ENCODE measurements around the gene KNDC1. TPM values are rescaled to one million over a fixed set of nuclear protein-coding genes. Genes with fewer than 3 reads are reported as not detected.

Gene KNDC1
- total and polyA plus RNA-seq, 2 experiments from 2014 or later: 1.8 to 16.0 TPM

DNA sequence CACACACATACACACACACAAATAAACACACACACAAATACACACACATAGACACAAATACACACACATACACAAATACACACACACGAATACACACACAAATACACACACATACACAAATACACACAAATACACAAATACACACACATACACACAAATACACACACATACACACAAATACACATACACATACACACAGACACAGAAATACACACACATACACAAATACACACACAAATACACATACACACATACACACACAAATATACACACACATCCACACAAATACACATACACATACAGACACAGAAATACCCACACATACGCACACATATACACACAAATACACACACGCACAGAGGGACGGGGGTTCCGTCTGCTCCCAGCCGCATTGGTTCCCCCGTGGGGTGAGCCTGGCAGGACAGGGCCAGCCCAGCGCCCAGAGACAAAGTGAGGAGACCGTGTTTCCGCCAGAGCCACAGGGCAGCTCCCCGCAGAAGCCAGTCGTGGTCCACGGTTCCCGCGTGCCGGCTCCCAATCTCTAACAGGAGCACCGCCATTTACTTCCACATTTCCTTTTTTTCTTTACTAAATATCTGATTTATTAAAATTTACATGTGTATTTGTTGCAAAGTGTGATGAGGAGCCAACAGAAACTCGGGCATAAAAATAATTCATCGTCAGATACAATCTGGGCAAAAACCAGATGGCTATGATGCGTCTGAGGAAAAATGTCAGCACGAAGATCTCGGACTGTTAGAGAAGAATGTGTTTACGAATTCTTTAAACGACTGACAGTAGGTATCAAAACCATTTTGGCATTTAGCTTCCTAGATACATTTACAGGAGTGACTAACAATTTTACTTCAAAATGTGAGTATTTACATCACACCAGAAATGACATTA is 3.1 kb upstream of the KNDC1 start:
- H3K4me1 ChIP-seq (ENCODE audit: insufficient read depth): peaks cover 20% of the 10 kb centered on the region
- TF ChIP-seq ZNF331 (CRISPR knock-in tag; IDR thresholded peaks at IDR 0.05; ENCODE audit: low read depth) (no peak), POLR2AphosphoS5 (IDR thresholded peaks at IDR 0.05; ENCODE audit: low read depth) (no peak), ZNF462 (CRISPR knock-in tag; IDR thresholded peaks at IDR 0.05) (no peak), JUNB (IDR thresholded peaks at IDR 0.05; ENCODE audit: unreplicated experiment) (no peak), NANOG (IDR thresholded peaks at IDR 0.05; ENCODE audit: borderline replicate concordance) (no peak), ZNF114 (CRISPR knock-in tag; IDR thresholded peaks at IDR 0.05) (no peak), EZH2 (IDR thresholded peaks at IDR 0.05; ENCODE audit: low read depth, unreplicated experiment) (no peak), REST (IDR thresholded peaks at IDR 0.05; ENCODE audit: unreplicated experiment) (no peak), EZH2phosphoT487 (IDR thresholded peaks at IDR 0.05; ENCODE audit: unreplicated experiment) (no peak), STAT1 (IDR thresholded peaks at IDR 0.05; ENCODE audit: unreplicated experiment) (no peak), ETS1 (IDR thresholded peaks at IDR 0.05) (no peak)
- TF ChIP-seq, protein P1, sequence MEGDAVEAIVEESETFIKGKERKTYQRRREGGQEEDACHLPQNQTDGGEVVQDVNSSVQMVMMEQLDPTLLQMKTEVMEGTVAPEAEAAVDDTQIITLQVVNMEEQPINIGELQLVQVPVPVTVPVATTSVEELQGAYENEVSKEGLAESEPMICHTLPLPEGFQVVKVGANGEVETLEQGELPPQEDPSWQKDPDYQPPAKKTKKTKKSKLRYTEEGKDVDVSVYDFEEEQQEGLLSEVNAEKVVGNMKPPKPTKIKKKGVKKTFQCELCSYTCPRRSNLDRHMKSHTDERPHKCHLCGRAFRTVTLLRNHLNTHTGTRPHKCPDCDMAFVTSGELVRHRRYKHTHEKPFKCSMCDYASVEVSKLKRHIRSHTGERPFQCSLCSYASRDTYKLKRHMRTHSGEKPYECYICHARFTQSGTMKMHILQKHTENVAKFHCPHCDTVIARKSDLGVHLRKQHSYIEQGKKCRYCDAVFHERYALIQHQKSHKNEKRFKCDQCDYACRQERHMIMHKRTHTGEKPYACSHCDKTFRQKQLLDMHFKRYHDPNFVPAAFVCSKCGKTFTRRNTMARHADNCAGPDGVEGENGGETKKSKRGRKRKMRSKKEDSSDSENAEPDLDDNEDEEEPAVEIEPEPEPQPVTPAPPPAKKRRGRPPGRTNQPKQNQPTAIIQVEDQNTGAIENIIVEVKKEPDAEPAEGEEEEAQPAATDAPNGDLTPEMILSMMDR (conservative IDR thresholded peaks at IDR 0.05; ENCODE audit: low read depth in 2 of 2): no peak
- no peak overlapping the region for H3K27ac ChIP-seq (ENCODE audit: low read depth)
- H3K4me2 ChIP-seq: no peak overlapping the region
- no peaks in the 10 kb centered on the region; the same call in 2 of the 3 replicates for H3K9me3 Mint-ChIP-seq
- H3K36me3 Mint-ChIP-seq (ENCODE audit: low read depth): no peaks in the 10 kb centered on the region; the same call in 2 of the 3 replicates
- no peaks in the 10 kb centered on the region for H3K27me3 ChIP-seq (ENCODE audit: insufficient read depth)
- no peaks in the 10 kb centered on the region for H3K36me3 ChIP-seq (ENCODE audit: insufficient read depth)
- H3K4me1 Mint-ChIP-seq: peaks cover 20% of the 10 kb centered on the region
- peaks cover 14% of the 10 kb centered on the region for H3K27me3 Mint-ChIP-seq (ENCODE audit: insufficient read depth, low read depth, poor library complexity)
- no peak overlapping the region for H3K4me3 ChIP-seq
- no peak overlapping the region for H2AFZ ChIP-seq
- H3K4me3 Mint-ChIP-seq: no peak overlapping the region; the same call in 2 of the 3 replicates
- no peak overlapping the region for H3K27ac Mint-ChIP-seq
- H3K9me2 ChIP-seq (ENCODE audit: insufficient read depth): no peaks in the 10 kb centered on the region
- no peaks in the 10 kb centered on the region for H4K20me1 ChIP-seq (replicated peaks; ENCODE audit: insufficient read depth)
- no peak for ATAC-seq
- H3K79me2 ChIP-seq (replicated peaks; ENCODE audit: insufficient read depth): no peaks in the 10 kb centered on the region
- no peak for DNase-seq (ENCODE audit: low spot score)
- 0 out of 2 replicates have a peak, but pooled peaks cover 7% of the 10 kb centered on the region for H3F3A ChIP-seq (replicated peaks; ENCODE audit: low read depth)

Measured in GM23338 (cell line).